ENCODE data around the gene ARHGEF33. TPM values are rescaled to one million over a fixed set of nuclear protein-coding genes. Genes with fewer than 3 reads are reported as not detected.

Gene ARHGEF33
- total RNA-seq, 1 experiment from 2014 or later, result 1.9 TPM

GRCh38 chr2:39017334-39017733 lies 127.7 kb downstream of the ARHGEF33 start:
- DNase-seq (ENCODE audit: low spot score), result no peak

- no peak for DNase-seq (ENCODE audit: low spot score)
Measured at GRCh38 chr2:39018638-39019037, 129.0 kb downstream of the ARHGEF33 start.

- DNase-seq (ENCODE audit: low spot score), result no peak
Measured at GRCh38 chr2:39020383-39020782, 130.7 kb downstream of the ARHGEF33 start.

GRCh38 chr2:39022642-39023235 lies 133.1 kb downstream of the ARHGEF33 start:
- DNase-seq (ENCODE audit: low spot score), result no peak

GRCh38 chr2:39023649-39024048 lies 134.0 kb downstream of the ARHGEF33 start:
- no peak for DNase-seq (ENCODE audit: low spot score)

GRCh38 chr2:39024833-39025232 lies 135.2 kb downstream of the ARHGEF33 start:
- no peak for DNase-seq (ENCODE audit: low spot score)

Small RNA genes lying within 50 kb of the gene (small RNA-seq; reads per million reads assigned to genes)
- not detected for gene RN7SL96P
- not detected for gene RNU6-851P

Other genes starting within 250 kb of the ARHGEF33 start
- 20.8 and 25.0 TPM in 2 replicates for gene GALM, start 223.8 kb upstream of the ARHGEF33 start, total RNA-seq (2014; rRNA removed; shearing (Covaris generic))
- gene SRSF7, start 138.5 kb upstream of the ARHGEF33 start, total RNA-seq (2014; rRNA removed; shearing (Covaris generic)), result 124 and 133 TPM in 2 replicates
- gene GEMIN6, start 111.7 kb upstream of the ARHGEF33 start, total RNA-seq (2014; rRNA removed; shearing (Covaris generic)), result 6.9 and 9.0 TPM in 2 replicates
- gene DHX57, start 13.9 kb upstream of the ARHGEF33 start, total RNA-seq (2014; rRNA removed; shearing (Covaris generic)), result 5.0 and 7.3 TPM in 2 replicates
- gene MORN2, start 13.9 kb upstream of the ARHGEF33 start, total RNA-seq (2014; rRNA removed; shearing (Covaris generic)), result 6.2 and 11.6 TPM in 2 replicates
- 4.8 and 11.5 TPM in 2 replicates for gene SOS1, start 231.2 kb downstream of the ARHGEF33 start, total RNA-seq (2014; rRNA removed; shearing (Covaris generic))

Measured in HT-29 (cell line).